BE2C (cell line): Measurements from ENCODE around the gene TEX22.

ENCODE experiments used
- DNase-seq: peaks from one replicate; pipeline ENCODE4 v3.0.0-alpha.2; 2020
- H3K27me3 ChIP-seq: fragments of 250-450 bp; sonication (Bioruptor Pico); 2 replicates; pipeline ENCODE4 v1.5.1; 2020; ENCODE audit warnings: mild to moderate bottlenecking
- H3K36me3 ChIP-seq: fragments of 250-450 bp; sonication (Bioruptor Pico); 2 replicates; pipeline ENCODE4 v1.5.1; 2020; ENCODE audit warnings: mild to moderate bottlenecking
- H3K4me1 ChIP-seq: fragments of 250-450 bp; sonication (Bioruptor Pico); 2 replicates; pipeline ENCODE4 v1.5.1; 2020
- H3K4me3 ChIP-seq: 2 replicates; pipeline ENCODE4 v1.5.1; 2011; ENCODE audit warnings: low read depth, low read length
- H3K9me3 ChIP-seq: fragments of 250-450 bp; sonication (Bioruptor Pico); 2 replicates; pipeline ENCODE4 v1.5.1; 2020
- CTCF ChIP-seq: IDR thresholded peaks from 2 replicates; pipeline ENCODE4 v1.5.1; 2012; ENCODE audit warnings: mild to moderate bottlenecking, low read depth, low read length

Gene TEX22

GRCh38 chr14:105436891-105437722 is 38.8 kb downstream of the TEX22 start:
- no peaks in the 10 kb centered on the region for H3K27me3 ChIP-seq
- no peaks in the 10 kb centered on the region for H3K4me1 ChIP-seq
- peak; percentile 7 for DNase-seq
- H3K9me3 ChIP-seq, result no peaks in the 10 kb centered on the region
- TF ChIP-seq CTCF, result no peak
- H3K4me3 ChIP-seq, result no peak overlapping the region
- peaks cover 58% of the 10 kb centered on the region for H3K36me3 ChIP-seq

- no peak for DNase-seq
- no peaks in the 10 kb centered on the region for H3K9me3 ChIP-seq
- peaks cover 63% of the 10 kb centered on the region for H3K36me3 ChIP-seq
- H3K4me3 ChIP-seq, result no peak overlapping the region
- no peak for TF ChIP-seq CTCF
- no peaks in the 10 kb centered on the region for H3K27me3 ChIP-seq
- H3K4me1 ChIP-seq, result no peaks in the 10 kb centered on the region
These were observed 39.6 kb downstream of the TEX22 start for GRCh38 chr14:105437723-105438500.

GRCh38 chr14:105439179-105439578 is 40.8 kb downstream of the TEX22 start:
- H3K36me3 ChIP-seq, result peaks cover 73% of the 10 kb centered on the region
- H3K4me3 ChIP-seq, result no peak overlapping the region
- TF ChIP-seq CTCF, result no peak
- DNase-seq, result peak; percentile 6
- H3K4me1 ChIP-seq, result no peaks in the 10 kb centered on the region
- H3K9me3 ChIP-seq, result no peaks in the 10 kb centered on the region
- no peaks in the 10 kb centered on the region for H3K27me3 ChIP-seq

GRCh38 chr14:105439710-105440553 is 41.6 kb downstream of the TEX22 start:
- H3K27me3 ChIP-seq, result no peaks in the 10 kb centered on the region
- H3K4me3 ChIP-seq, result no peak overlapping the region
- H3K4me1 ChIP-seq, result no peaks in the 10 kb centered on the region
- no peaks in the 10 kb centered on the region for H3K9me3 ChIP-seq
- peaks cover 70% of the 10 kb centered on the region for H3K36me3 ChIP-seq
- peak; percentile 52 for TF ChIP-seq CTCF
- peak; percentile 77 for DNase-seq

GRCh38 chr14:105440554-105440900 is 42.2 kb downstream of the TEX22 start:
- no peak for TF ChIP-seq CTCF
- Histone ChIP-seq H3K9me3 (no peaks in the 10 kb centered on the region), H3K36me3 (peaks cover 72% of the 10 kb centered on the region), H3K4me1 (no peaks in the 10 kb centered on the region), H3K27me3 (no peaks in the 10 kb centered on the region), H3K4me3 (no peak overlapping the region)
- no peak for DNase-seq
